ENCODE measurements around the gene PXDC1. TPM values are rescaled to one million over a fixed set of nuclear protein-coding genes. Genes with fewer than 3 reads are reported as not detected.

The PXDC1 gene
- total RNA-seq, 1 experiment from 2014 or later, result 6.3 TPM

DNA sequence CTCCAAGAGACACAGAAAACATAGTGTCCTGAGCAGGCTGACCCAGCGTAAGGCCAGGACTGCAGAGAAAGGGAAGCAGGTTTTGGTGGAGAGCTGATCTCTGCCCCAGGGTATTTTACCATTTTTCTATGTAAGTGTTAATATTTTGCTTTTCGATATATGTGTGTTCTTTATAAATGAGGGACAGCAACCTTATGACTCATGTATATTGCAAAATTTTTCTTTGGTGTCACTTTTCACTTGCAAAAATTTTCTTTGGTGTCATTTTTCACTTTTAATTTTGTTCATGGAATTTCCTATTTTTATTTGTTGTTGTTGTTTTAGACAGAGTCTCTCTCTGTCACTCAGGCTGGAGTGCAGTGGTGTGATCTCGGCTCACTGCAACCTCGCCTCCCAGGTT lies 34.6 kb upstream of the PXDC1 start:
- DNase-seq (ENCODE audit: low read depth, low spot score) (no peak), ATAC-seq (no peak)
- Histone ChIP-seq H3K9me3 (ENCODE audit: control insufficient read depth in 1 of 2, insufficient read depth in 1 of 2, low read depth in 1 of 2, low read length in 2 of 2) (no peaks in the 10 kb centered on the region), H3K9me2 (ENCODE audit: insufficient read depth) (no peaks in the 10 kb centered on the region), H3K4me2 (ENCODE audit: low read length) (no peak overlapping the region), H3K4me1 (ENCODE audit: control insufficient read depth in 1 of 2, insufficient read depth in 2 of 2, low read length in 2 of 2) (peaks cover 0 to 14% of the 10 kb centered on the region in 2 experiments; a peak in 1 of 4 replicates), H3K27ac (ENCODE audit: low read depth, low read length) (no peak overlapping the region), H3K36me3 (ENCODE audit: control insufficient read depth in 1 of 2, insufficient read depth in 2 of 2, low read length in 2 of 2) (no peaks in the 10 kb centered on the region), H3K9ac (ENCODE audit: low read length) (no peak overlapping the region), H4K20me1 (ENCODE audit: insufficient read depth) (no peaks in the 10 kb centered on the region), H3K79me2 (ENCODE audit: insufficient read depth, low read length) (no peaks in the 10 kb centered on the region), H3K27me3 (ENCODE audit: insufficient read depth, low read length) (no peaks in the 10 kb centered on the region), H3K4me3 (replicated peaks in 1 of 2; ENCODE audit: low read depth in 1 of 2, low read length in 2 of 2) (no peak overlapping the region), H2AFZ (ENCODE audit: low read depth, low read length, poor library complexity, severe bottlenecking) (no peak overlapping the region)
- no TSS peak for BruUV-seq (replicated peaks)
- intact Hi-C loops (cut with micrococcal nuclease), result no loop called here
- ChIA-PET POLR2A (no interaction called here), CTCF (no interaction called here), RAD21 (ENCODE audit: low non-redundant PET in 1 of 2, low total read pairs in 2 of 2, uncharacterized antibody in 2 of 2, unreplicated experiment in 2 of 2) (no interaction called here)
- TF ChIP-seq POLR2A (IDR thresholded peaks at IDR 0.05; ENCODE audit: borderline replicate concordance, extremely low read depth, insufficient read depth, insufficient read length), result no peak

DNA sequence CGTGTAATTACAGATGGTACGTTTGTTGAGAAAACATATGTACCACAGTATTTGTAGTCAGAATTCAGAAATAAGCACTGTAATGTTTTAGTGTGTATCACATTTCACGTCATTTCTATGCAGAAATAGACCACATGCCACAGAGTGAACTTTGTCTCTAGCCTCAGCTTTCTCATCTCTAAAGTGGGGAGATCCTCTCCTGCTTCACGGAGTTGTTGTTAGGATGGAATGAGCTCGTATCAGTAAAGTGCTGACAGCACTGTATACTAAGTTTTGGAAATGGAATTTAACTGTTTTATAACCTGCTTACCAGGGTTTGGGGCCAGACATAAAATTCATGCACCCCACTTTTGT lies 34.2 kb upstream of the PXDC1 start:
- RAD21 ChIA-PET (ENCODE audit: low non-redundant PET in 1 of 2, low total read pairs in 2 of 2, uncharacterized antibody in 2 of 2, unreplicated experiment in 2 of 2), result no interaction called here
- Histone ChIP-seq H3K4me1 (ENCODE audit: control insufficient read depth in 1 of 2, insufficient read depth in 2 of 2, low read length in 2 of 2) (peaks cover 0 to 14% of the 10 kb centered on the region in 2 experiments; a peak in 1 of 4 replicates), H3K9me3 (ENCODE audit: control insufficient read depth in 1 of 2, insufficient read depth in 1 of 2, low read depth in 1 of 2, low read length in 2 of 2) (no peaks in the 10 kb centered on the region)

More for the DNA sequence above, 34.2 kb upstream of the PXDC1 start:
- Histone ChIP-seq H3K79me2 (ENCODE audit: insufficient read depth, low read length) (no peaks in the 10 kb centered on the region), H3K4me3 (replicated peaks in 1 of 2; ENCODE audit: low read depth in 1 of 2, low read length in 2 of 2) (no peak overlapping the region), H3K9ac (ENCODE audit: low read length) (no peak overlapping the region), H2AFZ (ENCODE audit: low read depth, low read length, poor library complexity, severe bottlenecking) (no peak overlapping the region), H3K4me2 (ENCODE audit: low read length) (no peak overlapping the region), H4K20me1 (ENCODE audit: insufficient read depth) (no peaks in the 10 kb centered on the region), H3K27ac (ENCODE audit: low read depth, low read length) (no peak overlapping the region), H3K27me3 (ENCODE audit: insufficient read depth, low read length) (no peaks in the 10 kb centered on the region), H3K36me3 (ENCODE audit: control insufficient read depth in 1 of 2, insufficient read depth in 2 of 2, low read length in 2 of 2) (no peaks in the 10 kb centered on the region), H3K9me2 (ENCODE audit: insufficient read depth) (no peaks in the 10 kb centered on the region)
- intact Hi-C loops (cut with micrococcal nuclease), result no loop called here
- CTCF ChIA-PET, result no interaction called here
- POLR2A ChIA-PET, result no interaction called here
- BruUV-seq (replicated peaks), result no TSS peak
- no peak for DNase-seq (ENCODE audit: low read depth, low spot score)
- TF ChIP-seq, protein P1, sequence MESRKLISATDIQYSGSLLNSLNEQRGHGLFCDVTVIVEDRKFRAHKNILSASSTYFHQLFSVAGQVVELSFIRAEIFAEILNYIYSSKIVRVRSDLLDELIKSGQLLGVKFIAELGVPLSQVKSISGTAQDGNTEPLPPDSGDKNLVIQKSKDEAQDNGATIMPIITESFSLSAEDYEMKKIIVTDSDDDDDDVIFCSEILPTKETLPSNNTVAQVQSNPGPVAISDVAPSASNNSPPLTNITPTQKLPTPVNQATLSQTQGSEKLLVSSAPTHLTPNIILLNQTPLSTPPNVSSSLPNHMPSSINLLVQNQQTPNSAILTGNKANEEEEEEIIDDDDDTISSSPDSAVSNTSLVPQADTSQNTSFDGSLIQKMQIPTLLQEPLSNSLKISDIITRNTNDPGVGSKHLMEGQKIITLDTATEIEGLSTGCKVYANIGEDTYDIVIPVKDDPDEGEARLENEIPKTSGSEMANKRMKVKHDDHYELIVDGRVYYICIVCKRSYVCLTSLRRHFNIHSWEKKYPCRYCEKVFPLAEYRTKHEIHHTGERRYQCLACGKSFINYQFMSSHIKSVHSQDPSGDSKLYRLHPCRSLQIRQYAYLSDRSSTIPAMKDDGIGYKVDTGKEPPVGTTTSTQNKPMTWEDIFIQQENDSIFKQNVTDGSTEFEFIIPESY (IDR thresholded peaks at IDR 0.05; ENCODE audit: extremely low read depth, insufficient replicate concordance, low read length), result no peak
- TF ChIP-seq SIN3A (IDR thresholded peaks at IDR 0.05; ENCODE audit: low read depth), result no peak
- TF ChIP-seq EZH2 (IDR thresholded peaks at IDR 0.05), result no peak
- TF ChIP-seq SP1 (IDR thresholded peaks at IDR 0.05; ENCODE audit: low read depth), result no peak
- TF ChIP-seq CEBPB (IDR thresholded peaks at IDR 0.05; ENCODE audit: low read depth), result no peak
- no peak for TF ChIP-seq JUND (IDR thresholded peaks at IDR 0.05)
- TF ChIP-seq FOSL1 (IDR thresholded peaks at IDR 0.05; ENCODE audit: low read depth), result no peak
- TF ChIP-seq, protein P2, sequence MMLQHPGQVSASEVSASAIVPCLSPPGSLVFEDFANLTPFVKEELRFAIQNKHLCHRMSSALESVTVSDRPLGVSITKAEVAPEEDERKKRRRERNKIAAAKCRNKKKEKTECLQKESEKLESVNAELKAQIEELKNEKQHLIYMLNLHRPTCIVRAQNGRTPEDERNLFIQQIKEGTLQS (IDR thresholded peaks at IDR 0.05), result no peak
- no peak for TF ChIP-seq CBX3 (IDR thresholded peaks at IDR 0.05; ENCODE audit: low read depth)
- ATAC-seq, result no peak
